Measurements from ENCODE around the gene NUP62.

NUP62 gene

GRCh38 chr19:49952479-49952836, 23.2 kb upstream of the NUP62 start:
- H3K9me3 ChIP-seq (ENCODE audit: insufficient read depth, low read length, severe bottlenecking): no peaks in the 10 kb centered on the region
- no peaks in the 10 kb centered on the region for H3K4me1 ChIP-seq (ENCODE audit: insufficient read depth, low read length)
- H4K20me1 ChIP-seq (ENCODE audit: insufficient read depth, low read length): 0 out of 2 replicates have a peak, but pooled peaks cover 6% of the 10 kb centered on the region
- peaks cover 3% of the 10 kb centered on the region for H3K27me3 ChIP-seq (ENCODE audit: insufficient read depth, low read length, poor library complexity)
- H3K9ac ChIP-seq (ENCODE audit: low read depth, low read length): no peak overlapping the region
- no peak for ATAC-seq (ENCODE audit: insufficient read depth, low read depth)
- no peak overlapping the region for H3K4me3 ChIP-seq (ENCODE audit: low read depth in 1 of 2, low read length in 2 of 2)
- H3K79me2 ChIP-seq (ENCODE audit: insufficient read depth, low read length): no peaks in the 10 kb centered on the region
- H3K36me3 ChIP-seq (ENCODE audit: insufficient read depth, low read length): no peaks in the 10 kb centered on the region
- no peak for TF ChIP-seq CTCF (IDR thresholded peaks at IDR 0.05; ENCODE audit: borderline replicate concordance, extremely low read depth, low read length, poor library complexity, severe bottlenecking)
- no peak for TF ChIP-seq EZH2 (IDR thresholded peaks at IDR 0.05; ENCODE audit: borderline replicate concordance, low read depth, low read length, severe bottlenecking)
- H3K27ac ChIP-seq (ENCODE audit: low read length): no peak overlapping the region
- H3K4me2 ChIP-seq (ENCODE audit: insufficient read depth, low read length): no peak overlapping the region
- H2AFZ ChIP-seq (ENCODE audit: low read depth, low read length): no peak overlapping the region
- no peak for DNase-seq

- Histone ChIP-seq H3K9me3 (ENCODE audit: insufficient read depth, low read length, severe bottlenecking) (no peaks in the 10 kb centered on the region), H3K27me3 (ENCODE audit: insufficient read depth, low read length, poor library complexity) (peaks cover 3% of the 10 kb centered on the region), H3K4me1 (ENCODE audit: insufficient read depth, low read length) (no peaks in the 10 kb centered on the region), H4K20me1 (ENCODE audit: insufficient read depth, low read length) (0 out of 2 replicates have a peak, but pooled peaks cover 6% of the 10 kb centered on the region), H3K4me3 (ENCODE audit: low read depth in 1 of 2, low read length in 2 of 2) (no peak overlapping the region), H3K4me2 (ENCODE audit: insufficient read depth, low read length) (no peak overlapping the region), H2AFZ (ENCODE audit: low read depth, low read length) (no peak overlapping the region), H3K27ac (ENCODE audit: low read length) (no peak overlapping the region), H3K36me3 (ENCODE audit: insufficient read depth, low read length) (no peaks in the 10 kb centered on the region), H3K9ac (ENCODE audit: low read depth, low read length) (no peak overlapping the region), H3K79me2 (ENCODE audit: insufficient read depth, low read length) (no peaks in the 10 kb centered on the region)
- DNase-seq (no peak), ATAC-seq (ENCODE audit: insufficient read depth, low read depth) (no peak)
- TF ChIP-seq EZH2 (IDR thresholded peaks at IDR 0.05; ENCODE audit: borderline replicate concordance, low read depth, low read length, severe bottlenecking) (no peak), CTCF (IDR thresholded peaks at IDR 0.05; ENCODE audit: borderline replicate concordance, extremely low read depth, low read length, poor library complexity, severe bottlenecking) (no peak)
Observed at GRCh38 chr19:49951806-49952478, 22.6 kb upstream of the NUP62 start.

- H2AFZ ChIP-seq (ENCODE audit: low read depth, low read length): no peak overlapping the region
- no peak overlapping the region for H3K4me3 ChIP-seq (ENCODE audit: low read depth in 1 of 2, low read length in 2 of 2)
- H3K9me3 ChIP-seq (ENCODE audit: insufficient read depth, low read length, severe bottlenecking): no peaks in the 10 kb centered on the region
- no peak overlapping the region for H3K27ac ChIP-seq (ENCODE audit: low read length)
- peaks cover 3% of the 10 kb centered on the region for H3K27me3 ChIP-seq (ENCODE audit: insufficient read depth, low read length, poor library complexity)
- no peak for DNase-seq
- no peak overlapping the region for H3K4me2 ChIP-seq (ENCODE audit: insufficient read depth, low read length)
- ATAC-seq (ENCODE audit: insufficient read depth, low read depth): no peak
- TF ChIP-seq EZH2 (IDR thresholded peaks at IDR 0.05; ENCODE audit: borderline replicate concordance, low read depth, low read length, severe bottlenecking) (no peak), CTCF (IDR thresholded peaks at IDR 0.05; ENCODE audit: borderline replicate concordance, extremely low read depth, low read length, poor library complexity, severe bottlenecking) (no peak)
- 0 out of 2 replicates have a peak, but pooled peaks cover 6% of the 10 kb centered on the region for H4K20me1 ChIP-seq (ENCODE audit: insufficient read depth, low read length)
- H3K36me3 ChIP-seq (ENCODE audit: insufficient read depth, low read length): no peaks in the 10 kb centered on the region
- H3K9ac ChIP-seq (ENCODE audit: low read depth, low read length): no peak overlapping the region
- no peaks in the 10 kb centered on the region for H3K4me1 ChIP-seq (ENCODE audit: insufficient read depth, low read length)
- H3K79me2 ChIP-seq (ENCODE audit: insufficient read depth, low read length): no peaks in the 10 kb centered on the region
Observed at GRCh38 chr19:49950956-49951526, 21.7 kb upstream of the NUP62 start.
